ENCODE measurements around the gene PCSK9.
"Not testable (repeated sequence)": the region's sequence is repeated elsewhere in the genome, so short reads cannot be mapped to it uniquely, and the experiment has no call there.

The PCSK9 gene

DNA sequence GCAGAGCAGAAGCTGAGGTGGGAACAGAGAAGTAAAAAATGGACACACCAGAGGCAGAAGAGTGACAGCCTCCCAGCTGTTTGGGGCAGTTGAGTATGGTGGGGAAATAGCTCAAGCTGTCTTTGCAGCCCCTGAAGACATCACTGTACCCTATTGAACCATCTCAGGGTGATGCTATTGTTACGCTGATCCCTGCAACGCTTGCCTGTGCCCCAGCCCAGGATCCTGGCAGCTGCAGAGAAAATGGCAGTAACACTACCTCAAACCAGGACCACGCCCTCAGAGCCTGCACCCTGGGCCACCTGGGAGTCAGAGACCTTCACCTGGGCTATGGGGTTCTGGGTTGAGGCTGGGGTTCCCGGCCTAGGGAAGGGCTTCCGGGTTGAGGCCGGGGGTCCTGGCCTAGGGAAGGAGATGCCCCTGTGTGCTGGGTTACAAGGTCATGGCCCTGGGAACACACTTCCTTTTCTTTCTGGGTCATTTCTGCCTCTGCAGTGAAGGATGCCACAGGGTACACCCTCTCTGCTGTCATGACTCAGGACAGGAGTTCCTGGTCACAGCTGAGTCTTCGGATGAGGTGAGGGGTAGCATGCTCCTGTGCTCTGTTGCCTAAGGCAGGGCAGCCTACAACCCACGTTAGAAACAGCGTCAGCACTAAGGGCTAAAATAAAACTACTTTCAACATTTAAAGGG, 29.0 kb upstream of the PCSK9 start:
- peak; percentile 13 for DNase-seq

GRCh38 chr1:55010887-55011217, 28.5 kb upstream of the PCSK9 start:
- DNase-seq: peak; percentile 4

GRCh38 chr1:55012661-55013060, 26.7 kb upstream of the PCSK9 start:
- no peak for DNase-seq

DNA sequence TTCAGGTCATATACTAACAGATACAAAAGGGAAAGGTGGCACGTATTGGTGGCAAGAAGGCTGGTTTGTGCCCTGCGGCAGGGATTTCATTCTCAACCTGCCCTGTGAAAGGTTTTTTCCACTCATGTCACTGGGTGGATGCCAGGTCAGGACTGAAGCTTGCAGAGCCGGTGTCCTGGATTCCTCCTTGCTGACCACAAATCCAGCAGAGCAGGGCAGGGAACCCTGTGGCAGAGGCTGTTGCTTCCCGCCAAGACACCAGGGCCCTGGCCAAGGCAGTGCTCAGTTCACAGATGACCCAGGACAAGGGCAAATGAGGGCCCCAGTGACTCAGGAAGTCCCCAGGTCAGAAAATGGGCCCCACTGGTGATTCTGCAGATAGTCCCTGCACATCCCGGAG, 24.2 kb upstream of the PCSK9 start:
- DNase-seq: no peak

GRCh38 chr1:55015731-55016620, 23.4 kb upstream of the PCSK9 start:
- no peak for DNase-seq

DNA sequence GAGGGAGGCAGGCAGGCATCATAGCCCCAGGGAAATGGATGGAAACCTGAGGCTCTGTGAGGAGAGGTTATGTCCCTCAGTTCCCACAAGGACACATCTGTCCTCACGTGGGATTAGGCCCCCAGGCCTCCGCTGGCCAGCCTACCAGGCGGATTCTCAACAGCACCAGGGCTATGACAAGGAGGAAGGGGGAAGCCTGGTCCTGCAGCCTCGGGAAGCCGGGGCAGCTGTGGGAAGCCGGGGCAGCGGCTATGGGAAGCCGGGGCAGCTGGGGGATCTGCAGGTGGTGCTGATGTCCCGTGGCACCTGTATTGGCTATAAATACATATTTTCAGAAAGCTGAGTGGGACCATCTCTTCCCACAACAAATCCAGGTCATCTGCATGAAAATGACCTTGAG, 21.0 kb upstream of the PCSK9 start:
- no peak for DNase-seq

DNA sequence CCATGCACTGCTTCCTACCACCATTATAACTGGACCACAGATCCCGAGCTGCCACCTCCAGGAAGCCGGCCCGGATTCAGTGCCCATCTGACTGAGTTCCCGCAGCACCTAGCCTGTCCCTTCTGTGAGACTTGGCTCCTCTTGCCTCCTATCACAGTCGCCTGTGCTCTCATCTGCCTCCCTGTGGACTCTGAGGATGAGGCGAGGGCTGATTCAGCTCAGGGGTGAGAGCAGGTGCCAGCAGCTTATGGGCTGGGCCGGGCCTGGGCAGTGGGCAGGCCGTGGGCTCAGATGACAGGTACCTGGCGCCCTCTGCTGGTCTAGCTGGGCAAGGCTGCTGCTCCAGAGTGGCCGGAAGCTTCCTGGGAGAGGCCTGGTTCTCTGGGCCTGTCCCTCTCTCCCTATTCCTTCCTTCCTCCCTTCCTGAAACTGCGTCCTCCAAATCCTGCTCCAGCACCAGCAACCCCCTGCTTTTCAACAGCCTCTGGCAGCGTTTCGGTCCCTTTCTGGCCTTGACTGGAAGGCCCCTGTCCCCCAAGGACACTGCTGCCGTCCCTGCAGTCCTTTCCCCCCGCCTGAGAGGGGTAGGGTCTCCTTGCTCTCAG, 17.3 kb upstream of the PCSK9 start:
- DNase-seq: peak; percentile 81

DNA sequence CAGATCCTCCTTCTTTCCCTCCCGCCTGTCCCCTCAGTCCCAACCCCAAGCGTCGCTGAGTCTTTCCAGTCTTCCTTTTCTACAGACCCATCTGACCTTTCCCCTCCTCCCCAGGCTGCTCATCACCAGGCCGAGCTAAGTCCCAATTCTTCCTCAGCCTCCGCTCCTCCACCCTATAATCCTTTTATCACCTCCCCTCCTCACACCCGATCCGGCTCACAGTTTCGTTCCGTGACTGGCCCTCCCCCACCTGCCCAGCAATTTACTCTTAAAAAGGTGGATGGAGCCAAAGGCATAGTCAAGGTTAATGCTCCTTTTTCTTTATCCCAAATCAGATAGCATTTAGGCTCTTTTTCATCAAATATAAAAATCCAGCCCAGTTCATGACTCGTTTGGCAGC, 15.2 kb upstream of the PCSK9 start:
- DNase-seq: not testable (repeated sequence)

- not testable (repeated sequence) for DNase-seq
These were observed 12.7 kb upstream of the PCSK9 start for GRCh38 chr1:55026682-55027081.

DNA sequence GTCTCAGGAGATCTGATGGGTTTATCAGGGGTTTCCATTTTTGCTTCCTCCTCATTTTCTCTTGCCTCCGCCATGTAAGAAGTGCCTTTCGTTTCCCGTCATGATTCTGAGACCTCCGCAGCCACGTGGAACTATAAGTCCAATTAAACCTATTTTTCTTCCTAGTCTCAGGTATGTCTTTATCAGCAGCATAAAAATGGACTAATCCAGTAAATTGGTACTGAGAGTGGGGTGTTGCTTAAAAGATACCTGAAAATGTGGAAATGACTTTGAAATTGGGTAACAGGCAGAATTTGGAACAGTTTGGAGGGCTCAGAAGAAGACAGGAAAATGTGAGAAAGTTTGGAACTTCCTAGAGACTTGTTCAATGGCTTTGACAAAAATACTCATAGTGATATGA, 8.2 kb upstream of the PCSK9 start:
- not testable (repeated sequence) for DNase-seq

GRCh38 chr1:55033265-55033614, 6.1 kb upstream of the PCSK9 start:
- DNase-seq: peak; percentile 7

- peak; percentile 27 for DNase-seq
These were observed 4.7 kb upstream of the PCSK9 start for GRCh38 chr1:55034476-55035133.

DNA sequence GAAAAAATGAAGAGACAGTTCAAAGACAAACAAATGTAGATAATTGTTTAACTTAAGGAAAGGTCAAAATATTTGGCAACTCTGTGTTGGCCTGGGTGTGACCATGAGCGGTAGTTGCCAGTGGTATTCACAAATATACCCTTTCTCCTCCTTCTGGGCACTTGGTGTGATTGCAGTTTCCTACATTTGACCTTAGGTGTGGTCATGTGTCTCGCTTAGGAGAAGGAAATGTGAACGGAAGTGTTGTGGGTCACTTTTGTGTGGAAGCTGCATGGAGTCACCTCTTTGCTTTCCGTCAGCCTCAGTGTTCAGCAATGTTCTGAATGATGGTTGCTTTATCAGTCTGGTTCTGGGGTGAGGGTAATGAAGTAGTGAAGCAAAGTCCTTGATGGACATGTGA, 3.4 kb upstream of the PCSK9 start:
- DNase-seq: no peak

DNA sequence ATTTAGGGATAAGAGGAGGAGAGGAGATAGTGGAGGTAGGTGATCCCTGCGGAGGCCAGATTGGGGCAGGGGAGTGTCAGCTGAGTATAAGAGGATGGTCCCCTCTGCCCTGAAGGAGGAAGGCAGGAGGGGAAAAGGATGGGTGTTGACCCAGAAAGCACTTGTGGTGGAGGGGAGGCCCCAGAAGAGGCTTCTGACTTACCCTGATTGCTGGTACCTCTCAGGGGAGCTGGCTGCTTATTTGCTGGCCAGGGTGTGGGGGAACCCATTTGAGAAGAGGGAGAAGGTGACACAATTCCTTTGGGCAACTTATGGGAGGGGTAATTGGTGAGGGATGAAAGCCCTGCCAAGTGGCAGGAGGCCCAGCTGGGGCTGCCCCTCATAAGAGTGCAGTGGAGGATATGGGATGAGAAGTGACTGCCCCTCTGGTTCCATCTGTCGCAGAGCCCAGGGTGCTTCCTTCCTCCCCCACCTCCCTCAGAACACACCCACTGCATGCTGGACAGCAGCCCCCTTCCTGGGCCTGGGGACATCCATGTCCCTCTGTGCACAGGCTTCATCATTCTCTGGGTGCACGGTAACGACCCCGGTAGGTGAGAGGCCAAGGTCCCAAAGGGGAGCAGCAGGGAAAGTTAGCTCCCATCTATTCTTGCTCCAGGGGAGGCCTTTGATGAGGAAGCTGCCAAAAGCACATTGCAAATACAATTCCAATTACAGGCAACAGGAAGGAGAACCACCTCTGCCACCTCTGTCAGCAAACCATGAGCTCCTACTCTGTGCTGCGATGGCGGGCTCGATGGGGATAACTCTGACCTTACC, 1.4 kb upstream of the PCSK9 start:
- DNase-seq: peak; percentile 11

DNA sequence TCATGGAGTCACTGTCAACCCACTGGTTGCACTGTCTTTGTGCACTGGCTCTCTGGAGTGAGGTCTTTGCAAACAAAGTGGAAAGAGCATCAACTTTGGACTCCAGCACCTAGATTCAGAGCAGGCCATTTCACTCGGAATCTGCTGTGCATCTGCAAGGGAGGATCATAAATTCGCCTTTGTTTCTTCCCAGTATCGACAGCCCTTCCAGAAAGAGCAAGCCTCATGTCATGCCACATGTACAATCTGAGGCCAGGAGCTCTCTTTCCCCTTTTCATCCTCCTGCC, 853 bp upstream of the PCSK9 start:
- peak; percentile 4 for DNase-seq

DNA sequence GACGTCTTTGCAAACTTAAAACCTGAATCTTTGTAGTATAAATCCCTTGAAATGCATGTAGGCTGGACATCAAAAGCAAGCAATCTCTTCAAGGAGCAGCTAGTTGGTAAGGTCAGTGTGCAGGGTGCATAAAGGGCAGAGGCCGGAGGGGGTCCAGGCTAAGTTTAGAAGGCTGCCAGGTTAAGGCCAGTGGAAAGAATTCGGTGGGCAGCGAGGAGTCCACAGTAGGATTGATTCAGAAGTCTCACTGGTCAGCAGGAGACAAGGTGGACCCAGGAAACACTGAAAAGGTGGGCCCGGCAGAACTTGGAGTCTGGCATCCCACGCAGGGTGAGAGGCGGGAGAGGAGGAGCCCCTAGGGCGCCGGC, 390 bp upstream of the PCSK9 start:
- no peak for DNase-seq

GRCh38 chr1:55040083-55040932, 960 bp downstream of the PCSK9 start:
- DNase-seq: no peak

DNA sequence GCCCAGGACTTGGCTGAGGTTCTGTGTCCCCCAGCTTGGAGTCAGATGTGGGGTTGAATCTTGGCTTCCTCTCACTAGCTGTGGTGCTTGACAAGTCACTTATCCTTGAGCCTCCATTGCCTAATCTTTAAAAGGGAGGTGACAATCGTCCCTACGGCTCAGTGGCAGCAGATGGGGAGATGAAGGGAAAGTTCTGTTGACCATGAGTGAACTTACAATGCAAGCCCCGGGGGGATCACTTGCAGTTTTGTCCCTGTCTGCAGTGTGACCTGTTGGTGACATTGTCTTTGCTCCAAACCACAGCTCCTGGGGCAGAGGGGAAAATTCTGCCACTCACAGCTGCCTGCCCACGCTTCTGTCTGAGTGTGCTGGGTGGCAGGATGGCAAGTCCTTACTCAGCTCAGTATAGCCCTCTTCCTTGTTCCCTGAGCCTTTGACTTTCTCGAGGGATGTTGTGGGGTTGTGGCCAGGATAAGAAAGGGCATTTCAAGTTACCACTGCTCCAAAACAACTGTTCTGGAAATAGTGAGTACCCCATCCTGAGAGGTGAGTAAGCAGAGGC, 1.7 kb downstream of the PCSK9 start:
- DNase-seq: peak; percentile 9

DNA sequence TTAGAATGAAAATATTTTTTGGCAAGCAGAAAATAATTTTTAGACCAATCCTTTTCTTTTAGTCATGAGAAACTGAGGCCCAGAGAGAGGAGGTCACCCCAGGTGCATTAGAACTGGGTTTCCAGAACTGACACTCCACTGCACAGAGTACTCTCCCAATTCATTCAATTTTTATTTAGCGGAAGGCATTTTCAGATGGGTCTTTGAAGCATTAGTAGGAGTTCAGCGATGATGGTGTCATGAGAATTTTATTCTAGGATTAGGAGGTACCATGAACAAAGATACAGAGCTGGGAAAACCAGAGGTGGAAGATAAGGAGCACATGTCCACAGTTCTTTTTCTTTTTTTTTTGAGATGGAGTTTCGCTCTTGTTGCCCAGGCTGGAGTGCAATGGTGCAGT, 2.3 kb downstream of the PCSK9 start:
- DNase-seq: no peak

GRCh38 chr1:55043011-55043410, 3.7 kb downstream of the PCSK9 start:
- no peak for DNase-seq

DNA sequence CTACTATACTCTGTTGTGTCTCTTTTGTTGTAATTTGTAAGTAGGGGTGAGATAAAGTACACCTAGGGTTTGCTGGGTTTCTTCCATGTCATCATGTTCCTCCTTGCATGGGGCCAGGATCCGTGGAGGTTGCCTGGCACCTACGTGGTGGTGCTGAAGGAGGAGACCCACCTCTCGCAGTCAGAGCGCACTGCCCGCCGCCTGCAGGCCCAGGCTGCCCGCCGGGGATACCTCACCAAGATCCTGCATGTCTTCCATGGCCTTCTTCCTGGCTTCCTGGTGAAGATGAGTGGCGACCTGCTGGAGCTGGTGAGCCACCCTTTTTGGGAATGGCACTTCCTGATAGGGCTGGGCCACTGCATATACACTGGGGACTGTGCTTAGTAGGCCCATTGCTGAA, 4.4 kb downstream of the PCSK9 start:
- peak; percentile 12 for DNase-seq
